H1 (cell line): ENCODE results near the gene KATNAL1. TPM values are rescaled to one million over a fixed set of nuclear protein-coding genes. Genes with fewer than 3 reads are reported as not detected.

Source experiments
- CTCF ChIA-PET: fragments of 300-600 bp; sonication (Branson Sonifier 250); formaldehyde crosslinking; loops from one replicate; lab custom pipeline; 2021; ENCODE audit not compliant: partially characterized antibody; lab: Charles Lee
- POLR2A ChIA-PET: fragments of 300-600 bp; sonication (Branson Sonifier 250); formaldehyde crosslinking; loops from one replicate; lab custom pipeline; 2021; ENCODE audit warnings: inconsistent platforms; ENCODE audit not compliant: partially characterized antibody; lab: Charles Lee
- DNase-seq, 2 experiments: peaks; one replicate each; pipeline versions ENCODE4 v3.0.0 to v3.0.0-alpha.2; 2010 to 2022; ENCODE audit warnings: low spot score in 2 of 2, low read depth in 1 of 2, mixed read lengths in 1 of 2
- FAIRE-seq: peaks from 2 replicates; lab custom pipeline; 2011; peaks lifted over from hg19 to GRCh38; lab: Jason Lieb, UNC
- H2AFZ ChIP-seq: 2 replicates; pipeline ENCODE4 v1.8.1; 2012; ENCODE audit warnings: low read length, inconsistent platforms
- H2AK5ac ChIP-seq: 2 replicates; pipeline ENCODE4 v1.6.1; 2013; ENCODE audit warnings: low read depth, low read length
- H2BK120ac ChIP-seq: replicated peaks from 2 replicates; pipeline ENCODE3; 2013; ENCODE audit warnings: low read depth, low read length, inconsistent platforms
- H2BK12ac ChIP-seq: 2 replicates; pipeline ENCODE4 v1.6.1; 2013; ENCODE audit warnings: low read depth, low read length
- H2BK15ac ChIP-seq: 2 replicates; pipeline ENCODE4 v1.6.1; 2013; ENCODE audit warnings: low read length
- H2BK20ac ChIP-seq: 2 replicates; pipeline ENCODE4 v1.6.1; 2013; ENCODE audit warnings: low read length
- H2BK5ac ChIP-seq: 2 replicates; pipeline ENCODE4 v1.6.1; 2013; ENCODE audit warnings: low read depth, low read length
- H3K14ac ChIP-seq: 2 replicates; pipeline ENCODE4 v1.6.1; 2013; ENCODE audit warnings: inconsistent platforms; ENCODE audit not compliant: insufficient read length
- H3K18ac ChIP-seq: 2 replicates; pipeline ENCODE4 v1.6.1; 2013; ENCODE audit warnings: low read length; ENCODE audit errors: extremely low read depth
- H3K23ac ChIP-seq: 2 replicates; pipeline ENCODE4 v1.6.1; 2013; ENCODE audit warnings: inconsistent platforms; ENCODE audit not compliant: insufficient read length
- H3K23me2 ChIP-seq: 2 replicates; pipeline ENCODE4 v1.6.1; 2013; ENCODE audit warnings: low read depth, low read length
- H3K27ac ChIP-seq: 2 replicates; pipeline ENCODE4 v1.6.1; 2011; ENCODE audit warnings: low read depth, low read length, inconsistent platforms
- H3K27me3 ChIP-seq, 4 experiments: replicated peaks in 1 of 4; 1 replicate in 1 of 4; 2 replicates in 3 of 4; pipeline versions ENCODE4 v1.6.1 to v1.8.1; 2011 to 2013; ENCODE audit warnings: low read length in 3 of 4, mild to moderate bottlenecking in 3 of 4, inconsistent platforms in 2 of 4, mixed read lengths in 2 of 4, moderate library complexity in 1 of 4; ENCODE audit not compliant: control insufficient read depth in 3 of 4, insufficient read depth in 3 of 4; ENCODE audit errors: extremely low read depth in 1 of 4
- H3K36me3 ChIP-seq, 4 experiments: 2 replicates each; pipeline versions ENCODE4 v1.6.1 to v1.8.1; 2011 to 2013; ENCODE audit warnings: mild to moderate bottlenecking in 4 of 4, low read length in 3 of 4, moderate library complexity in 2 of 4, control low read depth in 1 of 4, inconsistent platforms in 1 of 4; ENCODE audit not compliant: insufficient read depth in 4 of 4, control insufficient read depth in 2 of 4
- H3K4ac ChIP-seq: replicated peaks from 2 replicates; pipeline ENCODE3; 2013; ENCODE audit warnings: low read length, low read depth, mixed read lengths, inconsistent platforms; ENCODE audit not compliant: insufficient read length
- H3K4me1 ChIP-seq, 4 experiments: replicated peaks in 1 of 4; 1 replicate in 1 of 4; 2 replicates in 3 of 4; pipeline versions ENCODE4 v1.6.1 to v1.8.1; 2011 to 2013; ENCODE audit warnings: low read length in 3 of 4, inconsistent platforms in 2 of 4, mixed read lengths in 1 of 4; ENCODE audit not compliant: insufficient read depth in 4 of 4, control insufficient read depth in 3 of 4
- H3K4me2 ChIP-seq, 2 experiments: 2 replicates each; pipeline versions ENCODE4 v1.6.1 to v1.8.1; 2011 to 2013; ENCODE audit warnings: low read depth in 2 of 2, low read length in 2 of 2, control low read depth in 1 of 2, inconsistent platforms in 1 of 2, mild to moderate bottlenecking in 1 of 2; ENCODE audit not compliant: insufficient read depth in 1 of 2
- H3K4me3 ChIP-seq, 4 experiments: fragments of 200-600, 300-600 bp in 1 of 4; sonication (generic), shearing (Covaris generic), sonication (Bioruptor Twin) in 1 of 4; 2 replicates each; pipeline versions ENCODE4 v1.5.1 to v1.8.1; 2011 to 2016; ENCODE audit warnings: low read length in 4 of 4, low read depth in 3 of 4, control low read depth in 2 of 4, inconsistent platforms in 2 of 4, mild to moderate bottlenecking in 2 of 4, mixed read lengths in 1 of 4, moderate library complexity in 1 of 4; ENCODE audit not compliant: insufficient read depth in 2 of 4; ENCODE audit errors: extremely low read depth in 1 of 4
- H3K56ac ChIP-seq: replicated peaks from 2 replicates; pipeline ENCODE3; 2013; ENCODE audit warnings: low read depth, mild to moderate bottlenecking, mixed read lengths, low read length, inconsistent platforms; ENCODE audit not compliant: insufficient read length
- H3K79me1 ChIP-seq: 2 replicates; pipeline ENCODE4 v1.6.1; 2013; ENCODE audit warnings: low read depth, low read length, control low read depth
- H3K79me2 ChIP-seq, 2 experiments: 2 replicates each; pipeline versions ENCODE4 v1.6.1 to v1.8.1; 2012 to 2013; ENCODE audit warnings: low read length in 2 of 2, mild to moderate bottlenecking in 2 of 2, inconsistent platforms in 1 of 2; ENCODE audit not compliant: insufficient read depth in 2 of 2, control insufficient read depth in 1 of 2
- H3K9ac ChIP-seq, 4 experiments: replicated peaks in 1 of 4; 1 replicate in 1 of 4; 2 replicates in 3 of 4; pipeline versions ENCODE4 v1.6.1 to v1.8.1; 2011 to 2013; ENCODE audit warnings: low read depth in 3 of 4, low read length in 3 of 4, control low read depth in 2 of 4, mild to moderate bottlenecking in 2 of 4, moderate library complexity in 2 of 4, inconsistent platforms in 1 of 4; ENCODE audit errors: extremely low read depth in 1 of 4
- H3K9me3 ChIP-seq, 2 experiments: 2 replicates each; pipeline versions ENCODE4 v1.6.1 to v1.8.1; 2012 to 2013; ENCODE audit warnings: mild to moderate bottlenecking in 2 of 2, moderate library complexity in 2 of 2, control low read depth in 1 of 2, inconsistent platforms in 1 of 2, low read depth in 1 of 2, low read length in 1 of 2, mixed read lengths in 1 of 2; ENCODE audit not compliant: insufficient read depth in 2 of 2
- H4K20me1 ChIP-seq, 2 experiments: replicated peaks in 1 of 2; 2 replicates each; pipeline versions ENCODE3 to v1.8.1; 2011 to 2013; ENCODE audit warnings: inconsistent platforms in 2 of 2, low read length in 2 of 2, mild to moderate bottlenecking in 1 of 2; ENCODE audit not compliant: insufficient read depth in 2 of 2, control insufficient read depth in 1 of 2
- H4K5ac ChIP-seq: 2 replicates; pipeline ENCODE4 v1.6.1; 2013; ENCODE audit warnings: low read length, low read depth, mixed read lengths, inconsistent platforms; ENCODE audit not compliant: insufficient read length
- H4K8ac ChIP-seq: 2 replicates; pipeline ENCODE4 v1.8.0; 2013; ENCODE audit warnings: mild to moderate bottlenecking, moderate library complexity, low read length, inconsistent platforms; ENCODE audit not compliant: insufficient read depth; ENCODE audit errors: extremely low read depth
- H4K91ac ChIP-seq: replicated peaks from 2 replicates; pipeline ENCODE3; 2013; ENCODE audit warnings: low read length, mixed read lengths, inconsistent platforms; ENCODE audit not compliant: insufficient read length
- POLR2A ChIP-seq, 2 experiments: IDR thresholded peaks; 1 replicate in 1 of 2; 2 replicates in 1 of 2; pipeline ENCODE4 v1.6.1; 2011; ENCODE audit warnings: low read depth in 2 of 2, low read length in 2 of 2, mild to moderate bottlenecking in 2 of 2; ENCODE audit errors: control extremely low read depth in 1 of 2
- SIN3A ChIP-seq, 2 experiments: IDR thresholded peaks in 1 of 2; conservative IDR thresholded peaks in 1 of 2; 2 replicates each; pipeline ENCODE4 v1.6.1; 2011 to 2012; ENCODE audit warnings: low read length in 2 of 2, improper control_type of control experiment in 1 of 2, low read depth in 1 of 2, mild to moderate bottlenecking in 1 of 2
- SP2 ChIP-seq: IDR thresholded peaks from 2 replicates; pipeline ENCODE4 v1.6.1; 2012; ENCODE audit warnings: mild to moderate bottlenecking, low read length, inconsistent platforms
- SP4 ChIP-seq: IDR thresholded peaks from 2 replicates; pipeline ENCODE4 v1.6.1; 2012; ENCODE audit warnings: low read length, inconsistent platforms
- TCF12 ChIP-seq: IDR thresholded peaks from 2 replicates; pipeline ENCODE4 v1.6.1; 2011; ENCODE audit warnings: low read depth, mild to moderate bottlenecking, low read length
- WGBS, 2 experiments: shearing (Covaris generic) in 1 of 2; methylation state at CpG; one replicate each; pipeline versions ENCODE4 v1.1.6 to v1.1.7; 2013 to 2015; ENCODE audit warnings: low lambda C conversion rate in 2 of 2, mixed read lengths in 2 of 2, inconsistent platforms in 1 of 2, low coverage in 1 of 2, missing lambda C conversion rate in 1 of 2; ENCODE audit not compliant: insufficient replicate concordance in 2 of 2, insufficient coverage in 1 of 2, insufficient read length in 1 of 2; ENCODE audit errors: extremely low coverage in 1 of 2, missing lambda C conversion rate in 1 of 2; 5-methylcytosine and 5-hydroxymethylcytosine counted together
- polyA plus RNA-seq, 7 experiments: library from polyadenylated mRNA; depleted of rRNA in 3 of 7; stranded (reverse) in 5 of 7; unstranded in 2 of 7; fragments of >200 nt in 5 of 7; fragments of 200-250 nt in 2 of 7; gene quantifications; 1 replicate in 5 of 7; 2 replicates in 1 of 7; 4 replicates in 1 of 7; pipeline versions ENCODE4 v1.2.1 to v1.2.3, GENCODE V29; 2011 to 2013; ENCODE audit warnings: missing spikeins in 2 of 7, mixed read lengths in 2 of 7
- total RNA-seq: library from RNA; stranded (reverse); fragmentation: NEBNext Ultra II Directional; extraction: Animal tissue kit (Norgen Biotek cat#: 25700); gene quantifications from 2 replicates; pipeline ENCODE4 v1.2.1, GENCODE V29; 2021
- TF ChIP-seq, protein P1 (sequence below): IDR thresholded peaks from 2 replicates; pipeline ENCODE4 v1.6.1; 2012; ENCODE audit warnings: low read length, inconsistent platforms

KATNAL1 gene
- total and polyA plus RNA-seq, 2 of the 8 experiments (the other 6 are each of a cell fraction or from before 2014, with no cell fraction given), result 4.0 to 13.2 TPM

DNA sequence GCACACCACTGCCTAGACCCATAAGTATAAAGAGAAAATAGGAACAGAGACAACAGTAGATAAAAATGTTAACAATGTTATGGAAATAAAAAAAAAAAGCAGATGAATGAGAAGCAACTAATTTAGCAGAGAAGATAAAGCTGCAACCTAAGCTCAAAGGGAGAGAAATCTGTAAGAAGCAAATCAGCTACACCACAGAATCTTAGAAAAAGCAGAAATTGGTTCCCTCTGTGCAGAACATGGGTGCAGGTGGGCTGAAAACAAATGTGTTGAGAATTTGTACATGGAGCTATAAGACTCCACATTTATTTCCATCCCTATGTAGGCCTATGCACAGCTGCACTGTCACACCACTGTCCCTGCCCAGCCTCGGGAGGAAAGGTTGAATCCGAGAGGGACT, 44.8 kb upstream of the KATNAL1 start:
- Histone ChIP-seq H2BK120ac (no peak overlapping the region), H3K4me2 (no peak overlapping the region), H4K8ac (no peak overlapping the region), H3K79me1 (no peaks in the 10 kb centered on the region), H2BK5ac (no peak overlapping the region), H3K4me1 (no peaks in the 10 kb centered on the region), H3K79me2 (no peaks in the 10 kb centered on the region), H2AK5ac (no peak overlapping the region), H3K27me3 (no peaks in the 10 kb centered on the region), H3K56ac (no peak overlapping the region), H4K91ac (no peak overlapping the region), H3K18ac (no peak overlapping the region), H4K20me1 (no peaks in the 10 kb centered on the region), H3K9ac (no peak overlapping the region), H4K5ac (no peak overlapping the region), H3K14ac (no peak overlapping the region), H3K23ac (no peak overlapping the region), H3K23me2 (no peaks in the 10 kb centered on the region), H3K4ac (no peak overlapping the region), H3K4me3 (no peak overlapping the region), H3K36me3 (no peaks in the 10 kb centered on the region), H2AFZ (no peak overlapping the region), H2BK20ac (no peak overlapping the region), H3K27ac (no peak overlapping the region), H2BK15ac (no peak overlapping the region), H3K9me3 (no peaks in the 10 kb centered on the region), H2BK12ac (no peak overlapping the region)
- ChIA-PET CTCF (interaction anchor here (0.6 to 2.1 kb wide), 4 partner anchors 48 to 748 kb away, joined by 3 to 8 read pairs (median 4); no protein-coding TSS in a partner anchor), POLR2A (interaction anchor here (0.7 kb wide), 1 partner anchor 219 kb away, joined by 3 read pairs; no protein-coding TSS in a partner anchor)
- DNase-seq (no peak), FAIRE-seq (no peak)
- TF ChIP-seq, protein P1, sequence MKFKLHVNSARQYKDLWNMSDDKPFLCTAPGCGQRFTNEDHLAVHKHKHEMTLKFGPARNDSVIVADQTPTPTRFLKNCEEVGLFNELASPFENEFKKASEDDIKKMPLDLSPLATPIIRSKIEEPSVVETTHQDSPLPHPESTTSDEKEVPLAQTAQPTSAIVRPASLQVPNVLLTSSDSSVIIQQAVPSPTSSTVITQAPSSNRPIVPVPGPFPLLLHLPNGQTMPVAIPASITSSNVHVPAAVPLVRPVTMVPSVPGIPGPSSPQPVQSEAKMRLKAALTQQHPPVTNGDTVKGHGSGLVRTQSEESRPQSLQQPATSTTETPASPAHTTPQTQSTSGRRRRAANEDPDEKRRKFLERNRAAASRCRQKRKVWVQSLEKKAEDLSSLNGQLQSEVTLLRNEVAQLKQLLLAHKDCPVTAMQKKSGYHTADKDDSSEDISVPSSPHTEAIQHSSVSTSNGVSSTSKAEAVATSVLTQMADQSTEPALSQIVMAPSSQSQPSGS, result no peak
- TF ChIP-seq POLR2A (IDR thresholded peaks at IDR 0.05; ENCODE audit: control extremely low read depth in 1 of 2, low read depth in 2 of 2, low read length in 2 of 2), result no peak
- no peak for TF ChIP-seq TCF12
- no peak for TF ChIP-seq SP4
- TF ChIP-seq SIN3A (conservative IDR thresholded peaks at IDR 0.05 in 1 of 2, IDR thresholded peaks at IDR 0.05 in 1 of 2; ENCODE audit: low read depth in 1 of 2, low read length in 2 of 2), result no peak
- TF ChIP-seq SP2, result no peak
- WGBS, 2 experiments, result 73% methylated on average over 2 of the region's 2 CpGs; no CpG with 5 or more reads in 1 of the 2 experiments
